Measurements from ENCODE around the gene GPC6.

The GPC6 gene

GRCh38 chr13:94216476-94216875, 989.9 kb downstream of the GPC6 start:
- no peak for TF ChIP-seq ZFX (IDR thresholded peaks at IDR 0.05)
- TF ChIP-seq, protein P1, sequence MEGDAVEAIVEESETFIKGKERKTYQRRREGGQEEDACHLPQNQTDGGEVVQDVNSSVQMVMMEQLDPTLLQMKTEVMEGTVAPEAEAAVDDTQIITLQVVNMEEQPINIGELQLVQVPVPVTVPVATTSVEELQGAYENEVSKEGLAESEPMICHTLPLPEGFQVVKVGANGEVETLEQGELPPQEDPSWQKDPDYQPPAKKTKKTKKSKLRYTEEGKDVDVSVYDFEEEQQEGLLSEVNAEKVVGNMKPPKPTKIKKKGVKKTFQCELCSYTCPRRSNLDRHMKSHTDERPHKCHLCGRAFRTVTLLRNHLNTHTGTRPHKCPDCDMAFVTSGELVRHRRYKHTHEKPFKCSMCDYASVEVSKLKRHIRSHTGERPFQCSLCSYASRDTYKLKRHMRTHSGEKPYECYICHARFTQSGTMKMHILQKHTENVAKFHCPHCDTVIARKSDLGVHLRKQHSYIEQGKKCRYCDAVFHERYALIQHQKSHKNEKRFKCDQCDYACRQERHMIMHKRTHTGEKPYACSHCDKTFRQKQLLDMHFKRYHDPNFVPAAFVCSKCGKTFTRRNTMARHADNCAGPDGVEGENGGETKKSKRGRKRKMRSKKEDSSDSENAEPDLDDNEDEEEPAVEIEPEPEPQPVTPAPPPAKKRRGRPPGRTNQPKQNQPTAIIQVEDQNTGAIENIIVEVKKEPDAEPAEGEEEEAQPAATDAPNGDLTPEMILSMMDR (conservative IDR thresholded peaks at IDR 0.05): no peak
- no peak overlapping the region for H3K27ac ChIP-seq

GRCh38 chr13:94217370-94217769, 990.8 kb downstream of the GPC6 start:
- TF ChIP-seq, protein P1 (conservative IDR thresholded peaks at IDR 0.05): no peak
- TF ChIP-seq ZFX (IDR thresholded peaks at IDR 0.05): no peak
- no peak overlapping the region for H3K27ac ChIP-seq

GRCh38 chr13:94218537-94218936, 991.9 kb downstream of the GPC6 start:
- no peak overlapping the region for H3K27ac ChIP-seq
- TF ChIP-seq ZFX (IDR thresholded peaks at IDR 0.05): no peak
- TF ChIP-seq, protein P1 (conservative IDR thresholded peaks at IDR 0.05): no peak

- H3K27ac ChIP-seq: no peak overlapping the region
- TF ChIP-seq, protein P1 (conservative IDR thresholded peaks at IDR 0.05): no peak
- TF ChIP-seq ZFX (IDR thresholded peaks at IDR 0.05): no peak
Measured at GRCh38 chr13:94218951-94219350, 992.3 kb downstream of the GPC6 start.

- TF ChIP-seq ZFX (IDR thresholded peaks at IDR 0.05): no peak
- TF ChIP-seq, protein P1 (conservative IDR thresholded peaks at IDR 0.05): no peak
Measured at GRCh38 chr13:94224670-94225069, 998.1 kb downstream of the GPC6 start.

GRCh38 chr13:94227255-94227879, 1000.8 kb downstream of the GPC6 start:
- no peak for TF ChIP-seq ZFX (IDR thresholded peaks at IDR 0.05)
- TF ChIP-seq, protein P1 (conservative IDR thresholded peaks at IDR 0.05): no peak
- no peak overlapping the region for H3K27ac ChIP-seq

More at GRCh38 chr13:94224670-94225069, 998.1 kb downstream of the GPC6 start:
- H3K27ac ChIP-seq: no peak overlapping the region

DNA sequence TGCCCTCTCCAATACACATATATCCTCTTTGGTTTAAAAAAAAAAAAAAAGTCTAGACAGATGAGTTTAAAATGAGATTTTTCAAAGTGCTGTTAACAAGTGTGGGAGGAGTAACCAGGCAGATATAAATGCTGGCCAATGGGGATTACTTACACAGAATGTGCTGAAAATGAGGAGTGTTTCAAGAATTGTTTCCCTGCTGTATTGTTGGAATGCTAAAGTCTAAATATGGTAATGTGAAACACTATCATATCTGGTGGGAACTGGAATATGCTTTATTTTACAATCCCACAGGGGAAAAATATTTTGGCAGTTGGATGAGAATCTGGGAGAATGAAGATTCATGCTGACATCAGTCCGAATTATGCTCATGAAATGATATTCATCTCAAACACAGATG, 1002.2 kb downstream of the GPC6 start:
- no peak overlapping the region for H3K27ac ChIP-seq
- TF ChIP-seq, protein P1 (conservative IDR thresholded peaks at IDR 0.05): no peak
- TF ChIP-seq ZFX (IDR thresholded peaks at IDR 0.05): no peak
